Measurements from ENCODE around the gene EXPH5. TPM values are rescaled to one million over a fixed set of nuclear protein-coding genes. Genes with fewer than 3 reads are reported as not detected.
A peak's percentile ranks its signal among the peaks of the same experiment; 100 is the strongest.

EXPH5 gene
- total RNA-seq, 1 donor from 2014 or later: 32.8 TPM

GRCh38 chr11:108498816-108499408 is 94.7 kb downstream of the EXPH5 start:
- peaks cover 1% of the 10 kb centered on the region for H3K36me3 Mint-ChIP-seq (ENCODE audit: insufficient read depth)
- peak overlapping the region; percentile 77 for H3K27ac Mint-ChIP-seq
- H3K27me3 Mint-ChIP-seq: no peaks in the 10 kb centered on the region
- no peak for DNase-seq (ENCODE audit: low spot score, unreplicated experiment)
- no peaks in the 10 kb centered on the region for H3K9me3 Mint-ChIP-seq (ENCODE audit: low read depth)
- H3K4me3 Mint-ChIP-seq (ENCODE audit: low read depth): peak overlapping the region; percentile 81
- TF ChIP-seq CTCF (IDR thresholded peaks at IDR 0.05; ENCODE audit: unreplicated experiment): no peak
- H3K4me1 Mint-ChIP-seq (ENCODE audit: low read depth): peaks cover 29% of the 10 kb centered on the region

- Mint-ChIP-seq H3K27me3 (no peaks in the 10 kb centered on the region), H3K4me3 (ENCODE audit: low read depth) (peak within 1 kb of the TSS; percentile 88), H3K27ac (peak within 1 kb of the TSS; percentile 99), H3K4me1 (ENCODE audit: low read depth) (peaks cover 29% of the 10 kb centered on the region), H3K36me3 (ENCODE audit: insufficient read depth) (peaks cover 1% of the 10 kb centered on the region), H3K9me3 (ENCODE audit: low read depth) (no peaks in the 10 kb centered on the region)
- TF ChIP-seq CTCF (IDR thresholded peaks at IDR 0.05; ENCODE audit: unreplicated experiment): peak; percentile 18
- peak; percentile 62 for DNase-seq (ENCODE audit: low spot score, unreplicated experiment)
Measured at GRCh38 chr11:108498046-108498815, 95.3 kb downstream of the EXPH5 start, which contains the start of gene POGLUT3. TSS of gene POGLUT3 (minus strand) at chr11:108498384. CDS start at chr11:108498366, 18 bp downstream.

- peak overlapping the region; percentile 99 for H3K27ac Mint-ChIP-seq
- peak; percentile 48 for DNase-seq (ENCODE audit: low spot score, unreplicated experiment)
- peaks cover 27% of the 10 kb centered on the region for H3K4me1 Mint-ChIP-seq (ENCODE audit: low read depth)
- H3K9me3 Mint-ChIP-seq (ENCODE audit: low read depth): no peaks in the 10 kb centered on the region
- no peaks in the 10 kb centered on the region for H3K27me3 Mint-ChIP-seq
- no peaks in the 10 kb centered on the region for H3K36me3 Mint-ChIP-seq (ENCODE audit: insufficient read depth)
- H3K4me3 Mint-ChIP-seq (ENCODE audit: low read depth): peak overlapping the region; percentile 88
- no peak for TF ChIP-seq CTCF (IDR thresholded peaks at IDR 0.05; ENCODE audit: unreplicated experiment)
Measured at GRCh38 chr11:108497317-108498045, 96.1 kb downstream of the EXPH5 start.

- Mint-ChIP-seq H3K4me3 (ENCODE audit: low read depth) (peak overlapping the region; percentile 88), H3K9me3 (ENCODE audit: low read depth) (no peaks in the 10 kb centered on the region), H3K36me3 (ENCODE audit: insufficient read depth) (no peaks in the 10 kb centered on the region), H3K27me3 (no peaks in the 10 kb centered on the region), H3K4me1 (ENCODE audit: low read depth) (peaks cover 23% of the 10 kb centered on the region), H3K27ac (peak overlapping the region; percentile 99)
- TF ChIP-seq CTCF (IDR thresholded peaks at IDR 0.05; ENCODE audit: unreplicated experiment): no peak
- no peak for DNase-seq (ENCODE audit: low spot score, unreplicated experiment)
Measured at GRCh38 chr11:108496643-108497256, 96.8 kb downstream of the EXPH5 start.

- H3K4me1 Mint-ChIP-seq (ENCODE audit: low read depth): peaks cover 18% of the 10 kb centered on the region
- H3K36me3 Mint-ChIP-seq (ENCODE audit: insufficient read depth): peaks cover 4% of the 10 kb centered on the region
- H3K27ac Mint-ChIP-seq: no peak overlapping the region
- DNase-seq (ENCODE audit: low spot score, unreplicated experiment): no peak
- no peaks in the 10 kb centered on the region for H3K9me3 Mint-ChIP-seq (ENCODE audit: low read depth)
- H3K27me3 Mint-ChIP-seq: no peaks in the 10 kb centered on the region
- TF ChIP-seq CTCF (IDR thresholded peaks at IDR 0.05; ENCODE audit: unreplicated experiment): no peak
- H3K4me3 Mint-ChIP-seq (ENCODE audit: low read depth): no peak overlapping the region
Measured at GRCh38 chr11:108495326-108495725, 98.2 kb downstream of the EXPH5 start.
